HG03521 (cell line): ENCODE measurements around the gene KCTD6.

Experiments used
- ATAC-seq: cut with Tn5 transposase; IDR thresholded peaks from one replicate; pipeline ENCODE4 v1.9.1; 2021; ENCODE audit warnings: mild to moderate bottlenecking, moderate library complexity; ENCODE audit not compliant: unreplicated experiment

KCTD6 gene

GRCh38 chr3:58551636-58552180, 59.8 kb downstream of the KCTD6 start:
- ATAC-seq, result no peak
